Raji (cell line): ENCODE data around the gene C5.

Experiments used
- POLR2A ChIP-seq: IDR thresholded peaks from 2 replicates; pipeline ENCODE4 v1.6.1; 2011; ENCODE audit warnings: low read depth, low read length, control low read depth; ENCODE audit not compliant: insufficient read depth

C5 gene

DNA sequence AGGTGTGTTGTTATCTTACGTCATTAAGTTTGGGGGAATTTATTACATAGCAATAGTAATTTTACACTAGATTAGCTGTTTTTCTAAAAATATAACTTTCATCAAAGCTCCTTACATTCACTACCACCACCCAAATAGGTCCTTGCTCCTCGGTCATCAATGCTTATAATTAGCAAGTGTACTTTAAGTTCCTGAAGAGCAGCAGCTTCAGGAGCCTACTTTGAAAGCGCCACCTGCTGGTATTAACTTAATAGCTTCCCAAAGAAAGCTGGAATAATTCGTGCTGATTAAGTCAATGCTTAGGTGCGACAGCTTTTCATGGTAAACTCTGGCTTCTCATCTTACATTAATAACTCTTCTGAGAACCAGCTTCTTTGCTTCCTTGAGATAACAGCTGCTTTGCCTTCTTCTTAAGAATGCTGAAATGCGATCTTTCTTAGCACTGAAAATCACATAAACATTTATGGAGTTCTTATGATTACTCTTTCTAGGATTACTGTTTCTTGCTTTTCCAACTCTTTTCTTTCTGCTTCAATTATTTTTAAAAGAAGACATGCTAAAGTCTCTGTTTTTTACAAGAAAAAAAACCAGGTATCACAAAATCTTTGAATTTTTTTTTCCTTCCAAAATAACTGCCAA, 10.0 kb upstream of the C5 start:
- TF ChIP-seq POLR2A = no peak

DNA sequence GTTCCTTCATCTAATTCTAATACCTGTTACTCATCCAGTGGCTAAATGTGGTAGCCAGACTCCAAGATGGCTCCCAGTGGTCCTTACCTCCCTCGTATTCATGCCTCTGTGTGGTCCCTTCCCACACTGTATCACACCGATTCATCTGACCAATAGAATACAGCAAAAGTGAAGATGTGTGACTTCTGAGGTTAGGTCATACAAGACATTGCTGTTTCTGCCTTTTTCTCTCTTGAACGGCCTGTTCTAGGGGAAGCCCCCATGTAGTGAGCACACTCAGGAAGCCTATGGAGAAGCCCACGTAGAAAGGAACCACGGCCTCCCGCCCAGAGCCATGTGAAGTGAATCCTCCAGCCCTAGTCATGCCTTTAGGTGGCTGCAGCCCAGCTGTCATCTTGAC, 9.4 kb upstream of the C5 start:
- TF ChIP-seq POLR2A = no peak

DNA sequence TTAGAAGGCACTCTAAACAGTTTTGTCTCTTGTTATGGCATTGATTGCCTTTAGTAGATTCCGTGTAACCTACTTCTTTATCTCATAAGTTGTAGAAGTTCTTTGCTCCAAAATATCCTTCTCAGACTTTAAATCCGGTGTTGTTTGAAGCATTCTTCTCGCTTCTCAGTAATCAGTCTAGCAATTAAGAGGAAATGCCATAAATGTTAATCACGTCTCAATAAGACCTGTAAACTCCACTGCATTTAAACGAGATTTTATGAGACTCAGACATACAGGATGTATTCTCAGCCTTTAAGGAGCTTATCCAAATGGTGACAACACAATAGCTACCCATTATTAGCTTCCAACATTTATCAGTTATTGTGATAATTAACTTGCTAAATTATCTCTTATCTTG, 7.7 kb upstream of the C5 start:
- no peak for TF ChIP-seq POLR2A

DNA sequence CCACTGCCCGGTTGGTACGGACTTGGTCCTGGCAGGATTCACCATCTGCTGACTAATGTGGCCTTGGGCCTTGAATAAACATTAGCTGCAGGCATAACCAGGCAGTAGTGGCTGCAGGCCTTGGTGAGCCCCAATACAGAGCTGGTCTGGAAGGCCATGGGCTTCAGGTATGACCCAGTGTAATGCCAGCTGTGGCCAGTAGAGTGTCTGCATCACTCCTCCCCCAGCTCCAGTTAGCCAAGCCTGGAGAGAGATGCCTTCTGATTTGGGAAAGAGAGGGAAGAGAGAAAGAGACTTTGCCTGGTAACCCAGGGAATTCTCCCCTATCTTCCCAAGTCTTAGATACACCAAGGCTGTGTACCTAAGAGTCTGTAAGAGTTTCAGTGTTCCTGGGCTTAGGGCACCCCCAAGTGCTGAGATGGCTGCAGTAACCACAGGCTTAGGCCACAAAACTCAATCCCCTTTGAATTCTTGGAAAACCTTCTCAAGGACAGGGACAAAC, 5.6 kb upstream of the C5 start:
- TF ChIP-seq POLR2A = no peak

GRCh38 chr9:121053544-121053943, 3.5 kb upstream of the C5 start:
- TF ChIP-seq POLR2A = no peak

- no peak for TF ChIP-seq POLR2A
These were observed 1.5 kb downstream of the C5 start for GRCh38 chr9:121048618-121049017.

DNA sequence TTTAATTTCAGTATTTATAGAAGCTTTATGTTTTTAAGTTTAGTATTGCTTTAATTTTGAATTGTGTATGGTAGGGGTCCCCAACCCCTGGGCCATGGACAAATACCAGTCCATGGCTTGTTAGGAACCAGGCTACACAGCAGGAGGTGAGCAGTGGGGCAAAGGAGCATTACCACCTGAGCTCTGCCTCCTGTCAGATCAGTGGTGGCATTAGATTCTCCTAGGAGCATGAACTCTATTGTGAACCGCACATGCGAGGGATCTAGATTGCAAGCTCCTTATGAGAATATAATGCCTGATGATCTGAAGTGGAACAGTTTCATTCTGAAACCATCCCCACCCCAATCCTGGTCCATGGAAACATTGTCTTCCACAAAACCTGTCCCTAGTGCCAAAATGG, 1.9 kb downstream of the C5 start:
- TF ChIP-seq POLR2A = no peak

DNA sequence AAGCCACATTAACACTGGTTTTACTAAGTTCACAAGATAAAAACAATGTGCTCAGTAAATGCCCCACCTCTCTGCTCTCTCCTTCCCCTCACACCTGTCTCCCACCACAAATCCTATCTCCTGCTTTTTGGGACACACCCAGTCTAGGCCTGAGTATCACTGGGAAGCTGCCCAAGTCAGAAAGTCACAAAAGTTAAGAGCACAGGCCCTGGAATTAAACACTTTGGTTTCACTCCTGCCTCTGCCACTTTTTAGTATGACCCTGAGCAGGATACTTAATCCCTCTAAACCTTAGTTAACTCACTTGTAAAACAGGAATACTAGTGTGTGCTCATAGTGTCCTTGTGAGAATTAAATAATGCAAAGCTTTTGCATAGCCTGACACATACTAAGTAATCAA, 11.3 kb downstream of the C5 start:
- no peak for TF ChIP-seq POLR2A

GRCh38 chr9:121038362-121038761, 11.7 kb downstream of the C5 start:
- TF ChIP-seq POLR2A = no peak

DNA sequence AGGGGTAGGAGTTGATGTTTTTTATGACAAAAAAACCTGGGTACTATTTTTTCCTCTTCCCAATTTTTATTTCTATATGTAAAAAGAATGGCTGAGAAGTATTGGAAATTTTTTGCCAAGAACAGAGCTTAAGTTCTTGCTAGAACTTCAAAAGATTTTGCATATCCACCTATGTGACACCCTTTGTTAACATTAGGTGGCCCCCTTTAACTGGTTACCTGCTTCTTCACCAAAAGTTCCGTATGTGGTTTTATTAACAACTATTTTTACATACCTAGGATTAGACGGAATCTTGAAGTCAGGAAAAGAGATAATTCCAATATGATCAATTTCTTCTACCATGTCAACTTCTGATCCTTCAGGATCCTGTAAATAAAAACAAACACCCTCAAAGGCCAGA, 15.5 kb downstream of the C5 start:
- TF ChIP-seq POLR2A = no peak

GRCh38 chr9:121029469-121029868, 20.6 kb downstream of the C5 start:
- TF ChIP-seq POLR2A = no peak

DNA sequence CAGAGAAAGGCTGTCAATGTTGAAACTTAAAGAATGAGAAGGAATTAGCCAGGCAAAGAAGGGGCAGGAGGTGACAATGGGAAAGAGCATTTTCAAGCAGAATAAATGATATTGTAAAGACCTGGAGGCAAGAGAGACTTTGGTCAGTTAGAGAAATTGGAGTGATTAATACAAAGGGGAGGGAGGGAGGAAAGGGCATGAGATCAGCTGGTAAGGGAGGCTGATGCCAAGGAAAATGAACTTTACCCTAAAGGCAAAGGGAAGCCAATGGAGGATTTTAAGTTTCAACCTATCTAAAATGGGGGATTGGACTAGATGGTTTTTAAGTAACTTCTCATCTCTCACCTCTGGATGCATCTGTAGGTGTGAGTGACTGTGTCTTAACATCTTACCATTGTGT, 23.3 kb downstream of the C5 start:
- TF ChIP-seq POLR2A = no peak

GRCh38 chr9:121026260-121026691, 23.8 kb downstream of the C5 start:
- TF ChIP-seq POLR2A = no peak

DNA sequence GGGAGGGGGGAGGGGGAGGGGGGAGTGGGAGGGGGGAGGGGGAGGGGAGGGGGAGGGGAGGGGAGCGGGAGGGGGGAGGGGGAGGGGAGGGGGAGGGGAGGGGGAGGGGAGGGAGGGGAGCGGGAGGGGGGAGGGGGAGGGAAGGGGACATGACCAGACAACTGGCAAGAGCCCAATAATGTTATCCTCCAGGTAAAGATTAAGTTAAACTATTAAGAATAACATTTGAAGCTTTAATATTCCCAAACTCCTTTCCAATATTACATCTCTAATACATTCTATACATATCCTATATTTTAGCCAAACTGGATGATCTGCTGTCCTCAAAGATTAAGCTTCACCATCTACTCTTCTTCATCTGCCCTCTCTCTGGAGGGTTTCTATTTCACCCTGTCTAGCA, 25.8 kb downstream of the C5 start:
- no peak for TF ChIP-seq POLR2A

- no peak for TF ChIP-seq POLR2A
These were observed 27.0 kb downstream of the C5 start for GRCh38 chr9:121023064-121023463.

DNA sequence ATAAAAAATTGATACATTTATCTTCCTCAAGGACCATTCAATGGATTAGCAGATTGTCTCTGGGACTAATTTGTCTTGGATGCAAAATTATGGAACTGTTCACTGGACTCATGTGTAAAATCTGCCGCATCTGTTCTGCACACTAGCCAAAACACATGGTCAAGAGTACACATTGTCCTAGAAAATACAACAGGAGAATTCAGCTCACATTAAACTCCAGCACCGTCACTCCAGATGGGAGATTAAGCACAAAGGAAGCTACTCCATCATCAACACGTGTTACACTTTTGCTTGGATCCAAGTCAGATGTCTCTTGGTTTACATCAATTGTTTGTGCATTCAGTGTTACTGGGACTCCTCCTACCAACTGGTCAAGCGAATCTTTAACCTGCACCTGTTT, 28.8 kb downstream of the C5 start:
- TF ChIP-seq POLR2A = no peak

DNA sequence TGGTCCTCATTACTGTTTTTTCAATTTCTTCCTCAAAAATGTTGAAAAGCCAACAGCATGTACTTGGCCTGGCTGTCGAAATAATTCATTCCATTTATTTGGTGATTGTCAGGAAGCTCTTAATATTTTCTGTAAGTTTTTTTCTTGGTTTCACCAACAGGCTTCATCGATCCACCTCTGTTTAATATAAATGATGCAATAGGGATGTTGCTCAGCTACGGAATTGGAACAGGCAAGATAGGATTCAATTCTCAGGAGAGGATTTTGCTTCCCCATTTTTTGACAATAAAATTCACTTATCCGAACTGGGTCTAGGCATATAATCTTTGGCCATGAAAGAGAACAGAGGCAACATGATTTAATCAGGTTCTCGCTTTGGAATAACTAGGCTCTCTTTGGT, 30.8 kb downstream of the C5 start:
- no peak for TF ChIP-seq POLR2A
